ENCODE data around the gene TP53RK. TPM values are rescaled to one million over a fixed set of nuclear protein-coding genes. Genes with fewer than 3 reads are reported as not detected.

TP53RK gene
- polyA plus RNA-seq, 1 experiment, result 14.3 TPM

GRCh38 chr20:46638898-46639274, 50.4 kb downstream of the TP53RK start:
- POLR2A ChIA-PET, result no interaction called here
- CTCF ChIA-PET, result interaction anchor here (0.6 kb wide), 1 partner anchor 119 kb away, joined by 3 read pairs; no protein-coding TSS in a partner anchor

GRCh38 chr20:46638134-46638897, 50.9 kb downstream of the TP53RK start:
- Histone ChIP-seq H3K27me3 (ENCODE audit: control insufficient read depth, insufficient read depth, low read length) (peaks cover 2% of the 10 kb centered on the region), H3K4me3 (ENCODE audit: low read depth, low read length) (no peak overlapping the region), H3K9me3 (ENCODE audit: control insufficient read depth, insufficient read depth, low read length) (no peaks in the 10 kb centered on the region; the same call in 1 of the 2 replicates), H3K27ac (ENCODE audit: low read depth, low read length) (no peak overlapping the region)
- CTCF ChIA-PET, result no interaction called here
- POLR2A ChIA-PET, result no interaction called here
- no peak for DNase-seq (ENCODE audit: low read depth, low spot score)
- TF ChIP-seq CTCF (IDR thresholded peaks at IDR 0.05; ENCODE audit: low read depth, low read length), result no peak

More at GRCh38 chr20:46638898-46639274, 50.4 kb downstream of the TP53RK start:
- no peak for TF ChIP-seq CTCF (IDR thresholded peaks at IDR 0.05; ENCODE audit: low read depth, low read length)
- H3K4me3 ChIP-seq (ENCODE audit: low read depth, low read length), result no peak overlapping the region
- DNase-seq (ENCODE audit: low read depth, low spot score), result no peak
- no peak overlapping the region for H3K27ac ChIP-seq (ENCODE audit: low read depth, low read length)
- peaks cover 2% of the 10 kb centered on the region for H3K27me3 ChIP-seq (ENCODE audit: control insufficient read depth, insufficient read depth, low read length)
- no peaks in the 10 kb centered on the region; the same call in 1 of the 2 replicates for H3K9me3 ChIP-seq (ENCODE audit: control insufficient read depth, insufficient read depth, low read length)

GRCh38 chr20:46637427-46638133, 51.7 kb downstream of the TP53RK start:
- CTCF ChIA-PET, result no interaction called here
- Histone ChIP-seq H3K27me3 (ENCODE audit: control insufficient read depth, insufficient read depth, low read length) (peaks cover 2% of the 10 kb centered on the region), H3K27ac (ENCODE audit: low read depth, low read length) (no peak overlapping the region), H3K9me3 (ENCODE audit: control insufficient read depth, insufficient read depth, low read length) (no peaks in the 10 kb centered on the region; the same call in 1 of the 2 replicates), H3K4me3 (ENCODE audit: low read depth, low read length) (no peak overlapping the region)
- POLR2A ChIA-PET, result no interaction called here
- DNase-seq (ENCODE audit: low read depth, low spot score), result no peak
- TF ChIP-seq CTCF (IDR thresholded peaks at IDR 0.05; ENCODE audit: low read depth, low read length), result no peak

- no peak for TF ChIP-seq CTCF (IDR thresholded peaks at IDR 0.05; ENCODE audit: low read depth, low read length)
- Histone ChIP-seq H3K4me3 (ENCODE audit: low read depth, low read length) (no peak overlapping the region), H3K27me3 (ENCODE audit: control insufficient read depth, insufficient read depth, low read length) (peaks cover 2% of the 10 kb centered on the region), H3K27ac (ENCODE audit: low read depth, low read length) (no peak overlapping the region), H3K9me3 (ENCODE audit: control insufficient read depth, insufficient read depth, low read length) (no peaks in the 10 kb centered on the region; the same call in 1 of the 2 replicates)
- CTCF ChIA-PET, result no interaction called here
- no peak for DNase-seq (ENCODE audit: low read depth, low spot score)
- POLR2A ChIA-PET, result no interaction called here
Observed at GRCh38 chr20:46637020-46637419, 52.2 kb downstream of the TP53RK start.

- Histone ChIP-seq H3K9me3 (ENCODE audit: control insufficient read depth, insufficient read depth, low read length) (no peaks in the 10 kb centered on the region; the same call in 1 of the 2 replicates), H3K27me3 (ENCODE audit: control insufficient read depth, insufficient read depth, low read length) (peaks cover 2% of the 10 kb centered on the region), H3K4me3 (ENCODE audit: low read depth, low read length) (no peak overlapping the region), H3K27ac (ENCODE audit: low read depth, low read length) (no peak overlapping the region)
- ChIA-PET CTCF (no interaction called here), POLR2A (no interaction called here)
- TF ChIP-seq CTCF (IDR thresholded peaks at IDR 0.05; ENCODE audit: low read depth, low read length), result no peak
- DNase-seq (ENCODE audit: low read depth, low spot score), result no peak
Observed at GRCh38 chr20:46636514-46636913, 52.7 kb downstream of the TP53RK start.
